Glomerular visceral epithelial cell (primary cell): Measurements from ENCODE around the gene HOXA11.

Source experiments
- DNase-seq: peaks from one replicate; pipeline ENCODE4 v3.0.0-alpha.2; 2016; ENCODE audit errors: extremely low spot score

HOXA11 gene

DNA sequence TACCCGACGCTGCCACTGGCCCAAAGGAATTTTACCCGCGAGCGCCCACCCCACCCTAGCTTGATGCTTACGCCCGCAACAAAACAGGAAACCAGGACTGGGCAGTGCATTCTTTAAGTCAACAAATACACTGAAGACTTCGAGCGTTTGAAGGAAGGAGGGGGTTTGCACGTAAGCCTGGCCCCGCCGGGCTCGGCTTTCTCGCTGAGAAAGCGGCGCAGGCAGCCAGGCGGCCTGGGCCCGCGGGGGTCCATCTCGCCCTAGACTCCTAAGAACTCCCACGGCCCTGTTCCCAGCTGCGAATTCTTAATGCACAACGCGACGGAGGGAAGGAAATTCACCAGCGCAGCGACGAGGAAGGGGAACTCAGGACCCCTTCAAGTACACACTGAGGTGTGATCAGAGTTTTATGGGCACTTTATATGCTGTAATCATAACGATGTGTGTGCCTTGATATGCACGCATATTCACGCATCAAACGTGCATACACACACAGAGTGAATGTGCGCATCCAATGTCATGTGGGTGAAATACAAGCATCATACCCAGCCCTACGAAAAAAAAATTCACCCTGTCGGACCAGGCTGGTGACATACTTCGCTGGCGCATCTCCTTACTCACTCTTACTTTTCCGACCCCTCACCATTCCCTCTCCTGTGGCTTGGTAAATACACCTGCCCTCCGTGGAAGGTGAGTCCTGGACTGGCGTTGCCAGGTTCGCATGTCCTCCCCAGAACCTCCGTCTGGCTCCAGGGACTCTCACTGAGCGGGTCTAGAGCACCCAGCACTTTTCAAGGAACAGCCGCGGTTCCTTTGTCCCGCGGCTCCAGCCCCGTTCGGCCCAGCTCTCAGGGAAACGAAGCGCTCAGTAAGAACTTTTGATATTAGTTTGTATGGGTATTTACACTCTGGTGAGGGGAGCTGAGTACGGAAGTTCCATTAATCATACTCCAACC is 20.6 kb upstream of the HOXA11 start:
- DNase-seq = no peak

- DNase-seq = peak; percentile 25
These were observed 19.9 kb upstream of the HOXA11 start for GRCh38 chr7:27204851-27205322.

DNA sequence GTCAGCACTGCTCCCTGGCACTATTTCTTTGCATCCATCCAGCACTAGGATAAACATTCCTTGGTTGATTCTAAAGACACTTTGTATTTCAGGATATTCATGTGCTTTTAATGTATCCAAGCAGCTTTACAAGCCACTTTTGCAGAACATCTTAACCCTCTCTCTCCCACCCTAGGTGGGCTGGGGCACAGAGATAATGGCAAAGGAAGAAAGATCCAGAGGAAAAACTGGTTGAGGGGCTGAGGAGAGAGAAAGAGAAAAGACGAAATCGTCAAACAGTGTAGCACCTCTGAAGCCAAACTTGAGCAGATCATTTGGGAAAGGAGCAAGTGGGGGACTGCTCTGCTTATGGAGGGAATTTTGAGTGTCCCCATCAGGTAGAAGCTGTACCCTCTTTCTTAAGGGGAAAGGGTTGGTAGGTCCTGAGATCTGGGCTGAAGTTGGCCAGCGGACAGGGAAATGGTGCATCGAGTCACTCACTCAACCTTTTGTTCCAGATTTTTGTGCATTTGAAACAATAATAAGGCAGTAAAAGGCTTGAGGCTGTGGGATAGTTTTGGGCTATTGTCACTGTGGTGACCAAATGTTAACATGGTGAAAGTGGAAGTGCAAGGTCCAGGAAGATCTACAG is 19.0 kb upstream of the HOXA11 start:
- DNase-seq = no peak

- DNase-seq = no peak
These were observed 18.4 kb upstream of the HOXA11 start for GRCh38 chr7:27203365-27203953.

DNA sequence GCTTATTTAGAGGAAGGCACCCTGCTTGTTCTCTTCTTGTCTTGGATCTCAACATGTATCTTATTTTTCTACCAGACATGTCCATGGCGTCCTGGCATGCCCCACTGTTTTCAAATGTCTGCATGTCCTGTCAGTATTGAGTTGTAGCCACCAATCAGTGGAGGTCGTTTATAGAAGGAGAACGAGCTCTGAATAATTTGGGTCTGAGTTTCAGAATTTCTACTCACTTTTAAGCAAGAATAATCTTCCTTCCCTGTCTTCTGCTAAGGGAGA is 17.8 kb upstream of the HOXA11 start:
- DNase-seq = no peak

DNA sequence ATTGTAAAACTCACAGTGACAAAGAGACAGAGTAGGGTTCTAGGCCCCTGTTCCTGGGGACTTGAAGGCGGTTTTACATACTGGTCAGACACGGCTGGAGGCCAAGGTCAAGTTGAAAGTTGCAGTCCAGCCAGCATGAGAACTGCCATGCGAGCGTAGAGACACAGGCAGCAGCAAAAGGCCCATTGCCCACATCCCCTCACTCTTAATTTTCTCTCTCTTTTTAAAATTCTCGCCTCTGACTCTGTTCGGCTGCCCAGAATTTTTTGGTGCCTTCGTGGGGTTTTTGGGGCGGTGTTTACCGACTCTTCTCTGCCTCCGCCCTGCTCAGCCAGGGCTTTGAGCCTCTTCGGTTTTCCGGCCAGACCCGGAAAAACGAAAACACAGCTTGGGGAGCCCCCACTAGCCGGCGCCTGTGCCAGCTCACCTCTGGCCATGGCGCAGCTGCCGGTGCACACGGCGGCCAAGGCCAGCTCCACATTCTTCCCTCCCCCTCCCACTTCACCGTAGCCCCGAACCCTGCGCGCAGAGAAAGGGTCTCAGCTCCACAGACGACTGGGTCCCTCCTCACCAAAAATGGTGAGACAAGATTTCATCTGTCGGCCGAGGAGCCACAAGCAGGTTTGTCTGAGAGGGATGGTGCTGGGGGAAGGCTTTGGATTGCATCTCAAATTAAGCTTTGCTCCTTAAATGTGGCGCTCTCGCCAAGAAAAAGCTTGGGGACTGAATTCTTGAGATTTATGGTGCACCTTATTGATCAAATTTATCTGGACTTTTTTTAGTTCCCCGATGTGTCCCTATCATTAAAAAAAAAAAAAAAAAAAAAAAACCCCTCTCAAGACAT is 17.2 kb upstream of the HOXA11 start:
- DNase-seq = no peak

DNA sequence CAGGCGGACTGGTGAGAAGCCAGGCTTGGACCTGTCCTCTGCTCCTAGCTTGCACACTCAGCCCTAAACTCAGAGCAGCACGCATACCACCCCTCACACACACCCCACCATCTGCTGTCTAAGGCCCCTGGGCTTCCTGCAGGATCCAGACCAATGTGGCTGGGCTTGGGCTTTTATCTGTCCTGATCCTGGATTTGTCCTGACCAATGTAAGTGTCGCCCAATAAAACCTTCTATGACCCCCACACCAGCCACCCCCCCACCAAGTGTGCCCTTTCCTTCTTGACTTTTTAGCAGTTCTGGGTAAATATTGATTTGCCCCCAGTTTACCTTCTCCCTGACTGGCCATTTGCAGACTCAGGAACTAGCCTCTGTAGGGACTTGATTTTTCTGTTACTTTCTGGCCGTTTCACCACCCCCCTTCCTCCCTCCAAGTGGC is 16.6 kb upstream of the HOXA11 start:
- DNase-seq = no peak

GRCh38 chr7:27200761-27201579 is 15.9 kb upstream of the HOXA11 start:
- DNase-seq = no peak

DNA sequence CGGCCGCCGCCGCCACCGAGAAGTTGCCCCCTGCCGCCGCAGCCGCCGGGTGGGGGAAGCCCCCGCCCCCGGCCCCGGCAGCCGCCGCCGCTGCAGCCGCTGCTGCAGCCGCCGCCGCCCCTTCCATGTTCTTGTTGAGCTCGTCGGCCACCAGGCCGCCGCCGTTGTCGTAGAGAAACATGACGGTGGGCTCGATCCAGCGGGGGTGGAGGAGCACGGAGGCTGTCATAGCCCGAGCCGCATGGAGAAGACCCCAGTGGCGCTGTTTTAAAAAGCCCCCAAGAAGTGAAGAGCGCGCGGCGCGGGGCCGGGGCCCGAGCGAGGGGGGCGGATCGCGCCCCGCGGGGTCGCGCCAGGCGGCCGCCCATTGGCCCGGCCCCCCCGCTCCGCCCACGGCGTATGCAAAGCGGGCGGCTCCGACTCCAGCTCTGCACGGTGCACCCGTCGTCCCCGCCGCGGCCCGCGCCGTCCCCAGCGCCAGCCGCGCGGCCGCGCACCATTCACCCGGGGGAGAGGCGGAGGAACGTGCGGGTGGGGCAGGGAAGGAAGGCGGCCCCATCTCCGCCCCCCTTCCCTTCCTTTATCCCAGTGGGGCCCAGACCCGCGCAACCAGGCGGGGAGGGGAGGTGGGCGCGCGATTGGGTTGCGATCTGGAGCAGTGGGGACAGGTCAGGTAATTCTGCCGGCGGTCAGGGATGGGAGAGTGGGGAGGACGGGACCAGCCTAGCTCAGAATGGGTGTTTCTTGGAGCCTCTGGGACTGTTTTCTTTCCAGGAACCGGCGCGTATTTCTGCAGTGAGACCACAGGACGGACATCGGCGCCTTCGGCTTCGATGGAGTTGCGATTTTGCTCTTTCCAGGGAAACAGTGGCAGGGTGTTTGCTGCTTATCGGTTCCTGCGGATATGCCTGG is 15.1 kb upstream of the HOXA11 start, which contains the start of gene HOXA13:
Gene HOXA13, minus strand, starts transcription at position 243 of the 912 bp plus-strand sequence. Its CDS starts 14 bp downstream, at position 229.
- DNase-seq = peak; percentile 53

DNA sequence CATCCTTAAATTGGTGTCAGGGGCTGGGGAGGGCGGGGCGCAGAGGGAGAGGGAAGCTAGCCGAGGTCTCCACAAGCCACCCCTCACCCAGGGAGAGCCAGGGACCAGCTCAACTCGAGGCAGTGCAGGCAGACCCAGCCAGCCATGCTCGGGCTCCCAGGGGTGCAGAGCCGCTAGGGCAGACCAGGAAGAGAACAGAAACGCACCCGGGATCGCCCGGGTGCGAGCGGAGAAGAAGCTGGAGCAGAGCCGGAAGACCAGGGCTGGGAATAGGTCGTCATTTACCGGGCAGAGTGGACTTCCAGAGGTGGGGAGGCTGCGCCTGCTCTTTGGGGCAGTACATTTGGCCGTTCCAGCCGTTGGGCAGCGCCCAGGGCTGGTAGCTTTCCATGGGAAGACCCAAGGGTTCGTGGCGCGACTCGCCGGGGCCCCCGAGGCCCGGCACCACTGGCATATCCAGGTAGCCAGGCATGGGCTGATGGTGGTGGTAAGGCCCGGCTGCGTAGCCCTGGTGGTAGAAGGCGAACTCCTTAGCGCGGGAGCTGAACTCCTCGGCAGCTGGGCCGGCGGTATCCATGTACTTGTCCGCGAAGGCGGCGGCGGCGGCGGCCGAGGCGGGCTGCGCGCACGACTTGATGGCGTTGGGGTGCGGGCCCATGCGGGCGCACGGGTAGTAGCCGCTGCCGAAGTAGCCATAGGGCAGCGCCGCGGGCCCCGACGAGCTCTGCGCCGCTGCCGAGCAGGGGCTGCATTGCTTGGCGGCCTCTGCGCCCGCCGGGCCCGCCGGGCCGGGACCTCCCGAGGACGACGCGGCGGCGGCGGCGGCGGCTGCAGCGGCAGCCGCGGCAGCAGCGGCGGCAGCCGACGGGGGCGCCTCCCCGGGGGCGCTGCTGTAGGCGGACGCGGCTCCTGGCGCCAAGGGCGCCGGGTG is 14.1 kb upstream of the HOXA11 start:
- DNase-seq = peak; percentile 38

DNA sequence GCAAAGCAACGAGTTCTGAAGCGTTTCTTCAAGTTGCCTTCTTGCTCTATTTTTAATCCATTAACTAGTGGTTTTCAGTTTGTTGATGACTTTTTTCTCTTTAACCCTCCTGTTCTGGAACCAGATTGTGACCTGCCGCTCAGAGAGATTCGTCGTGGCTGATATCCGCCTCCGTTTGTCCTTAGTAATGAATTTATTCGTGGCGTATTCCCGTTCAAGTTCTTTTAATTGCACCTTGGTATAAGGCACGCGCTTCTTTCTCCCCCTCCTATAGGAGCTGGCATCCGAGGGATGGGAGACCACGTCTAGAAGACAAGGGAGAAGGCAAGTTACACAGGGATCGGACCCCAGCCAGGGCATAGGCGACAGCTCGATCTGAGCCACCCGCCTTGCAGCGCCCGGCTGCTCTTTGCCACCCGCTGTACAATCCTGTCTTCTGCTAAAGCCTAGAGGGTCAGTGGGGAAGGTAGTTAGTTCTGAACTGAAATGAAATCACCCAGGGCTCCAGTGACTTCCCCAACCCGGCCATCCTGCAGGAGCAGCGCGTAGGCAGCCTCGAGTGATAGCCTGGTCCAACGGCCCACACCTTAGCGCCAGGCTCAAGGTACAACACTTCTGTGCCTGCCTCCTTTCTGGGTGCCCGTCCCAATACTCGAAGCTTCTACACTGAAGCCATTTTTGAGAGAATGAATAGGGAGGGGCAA is 13.3 kb upstream of the HOXA11 start:
- DNase-seq = no peak

- no peak for DNase-seq
These were observed 12.4 kb upstream of the HOXA11 start for GRCh38 chr7:27197137-27198042.

DNA sequence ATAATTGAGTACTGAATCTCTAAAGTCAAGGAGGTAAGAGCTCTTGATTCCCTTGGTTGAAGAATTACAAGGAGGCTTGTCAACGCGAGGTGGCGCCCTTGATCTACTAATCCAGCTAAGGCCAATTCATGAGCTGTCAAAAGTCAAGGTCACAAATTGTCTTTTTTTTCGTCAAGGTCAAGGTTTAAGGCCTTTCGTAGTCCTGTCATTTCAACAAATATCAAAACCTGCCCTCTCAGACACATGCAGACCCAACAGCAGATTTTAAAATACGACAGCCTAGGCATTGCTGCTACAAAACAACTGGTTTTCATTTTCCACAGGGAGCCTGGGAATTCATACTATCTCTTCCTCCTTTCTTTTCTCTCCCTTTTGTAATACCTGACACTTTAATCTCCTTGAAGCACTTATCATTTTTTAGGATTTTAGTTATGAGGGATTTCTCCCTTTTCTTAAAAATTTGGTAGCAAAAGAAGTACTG is 11.3 kb upstream of the HOXA11 start:
- DNase-seq = peak; percentile 60

DNA sequence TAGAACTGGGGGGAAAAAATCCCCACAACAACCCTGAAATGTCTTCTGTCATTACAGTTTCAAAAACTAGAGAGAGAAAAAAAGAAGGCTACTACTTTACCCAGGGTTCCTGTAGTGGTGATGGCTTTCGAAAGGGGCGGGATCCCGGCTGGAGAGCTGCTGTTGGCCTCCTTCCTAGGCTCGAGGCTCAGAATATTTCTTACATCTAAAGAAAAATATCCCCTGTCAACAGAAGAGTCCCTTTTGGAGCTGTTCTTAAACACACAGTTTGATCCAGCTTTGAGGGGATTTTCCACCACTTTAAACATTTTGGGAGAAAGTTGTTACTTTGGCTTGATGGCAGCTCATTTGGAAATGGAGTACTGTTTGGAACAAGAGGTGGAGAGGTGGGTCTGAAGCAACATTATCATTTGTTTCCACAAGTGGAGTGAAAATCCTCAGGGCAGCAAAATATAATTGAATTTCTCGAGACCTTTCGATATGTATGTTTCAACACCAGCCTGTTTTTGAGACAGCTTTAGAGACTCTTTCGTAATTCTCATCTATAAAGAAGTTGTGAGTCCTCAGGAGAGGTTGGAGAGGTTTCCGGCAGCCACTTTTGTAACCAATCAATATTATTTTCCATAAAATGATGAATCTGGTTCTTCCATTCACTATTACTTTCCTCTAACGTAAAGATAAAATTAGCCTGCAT is 9.8 kb upstream of the HOXA11 start:
- no peak for DNase-seq

- no peak for DNase-seq
These were observed 8.9 kb upstream of the HOXA11 start for GRCh38 chr7:27194002-27194352.

DNA sequence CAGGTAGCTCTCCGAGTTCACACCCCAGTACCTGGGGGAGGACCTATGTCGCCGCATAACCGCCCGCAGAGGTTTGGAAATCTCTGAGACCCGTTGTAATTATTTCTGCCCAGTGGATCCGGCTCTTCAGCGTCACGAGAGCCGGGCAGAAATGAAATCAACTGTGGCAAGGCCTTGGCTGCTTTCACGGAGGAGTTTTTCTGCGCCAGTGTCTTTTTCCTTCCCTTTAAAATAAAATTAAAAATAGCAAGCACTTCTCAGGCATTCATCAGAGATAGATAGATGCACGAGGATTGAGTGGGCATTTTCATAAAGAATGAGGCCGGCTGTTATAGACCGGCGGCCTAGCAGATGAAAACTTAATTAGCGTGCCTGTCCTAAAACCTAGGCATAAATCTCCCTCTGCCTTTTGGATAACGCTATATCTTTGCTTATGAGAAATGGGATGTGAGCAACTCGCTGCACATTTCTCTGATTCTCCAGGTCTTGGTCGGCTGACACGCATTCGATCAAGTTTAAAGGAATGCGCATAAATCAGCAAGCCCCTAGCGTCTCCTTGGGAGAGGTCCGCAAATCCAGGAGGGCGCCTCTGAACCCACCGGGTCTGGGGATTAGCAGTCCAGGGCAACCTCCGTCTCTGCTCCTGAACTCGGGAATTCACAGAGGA is 8.4 kb upstream of the HOXA11 start:
- no peak for DNase-seq
